ENCODE data around the gene OR2T29.
"Not testable (repeated sequence)": the region's sequence is repeated elsewhere in the genome, so short reads cannot be mapped to it uniquely, and the experiment has no call there.

DNA sequence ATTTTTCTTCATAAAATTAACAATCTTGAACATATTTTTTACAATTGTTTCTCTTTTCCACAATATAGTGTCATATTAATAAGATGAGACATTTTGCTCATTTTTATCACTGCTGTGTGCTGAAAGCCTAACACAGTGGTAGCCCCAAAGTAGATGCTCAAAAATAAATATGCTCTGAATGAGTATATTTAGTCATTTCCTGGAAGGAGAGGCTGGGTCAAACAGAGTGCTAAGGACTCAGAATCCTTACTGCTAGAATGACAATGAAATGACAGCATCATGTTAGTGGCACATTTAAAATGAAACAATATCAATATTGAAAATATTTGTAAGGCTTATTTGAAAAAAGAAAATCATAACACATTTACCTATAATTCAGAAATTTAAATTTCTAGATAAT, 25.1 kb downstream of the OR2T29 start:
- TF ChIP-seq, protein P1, sequence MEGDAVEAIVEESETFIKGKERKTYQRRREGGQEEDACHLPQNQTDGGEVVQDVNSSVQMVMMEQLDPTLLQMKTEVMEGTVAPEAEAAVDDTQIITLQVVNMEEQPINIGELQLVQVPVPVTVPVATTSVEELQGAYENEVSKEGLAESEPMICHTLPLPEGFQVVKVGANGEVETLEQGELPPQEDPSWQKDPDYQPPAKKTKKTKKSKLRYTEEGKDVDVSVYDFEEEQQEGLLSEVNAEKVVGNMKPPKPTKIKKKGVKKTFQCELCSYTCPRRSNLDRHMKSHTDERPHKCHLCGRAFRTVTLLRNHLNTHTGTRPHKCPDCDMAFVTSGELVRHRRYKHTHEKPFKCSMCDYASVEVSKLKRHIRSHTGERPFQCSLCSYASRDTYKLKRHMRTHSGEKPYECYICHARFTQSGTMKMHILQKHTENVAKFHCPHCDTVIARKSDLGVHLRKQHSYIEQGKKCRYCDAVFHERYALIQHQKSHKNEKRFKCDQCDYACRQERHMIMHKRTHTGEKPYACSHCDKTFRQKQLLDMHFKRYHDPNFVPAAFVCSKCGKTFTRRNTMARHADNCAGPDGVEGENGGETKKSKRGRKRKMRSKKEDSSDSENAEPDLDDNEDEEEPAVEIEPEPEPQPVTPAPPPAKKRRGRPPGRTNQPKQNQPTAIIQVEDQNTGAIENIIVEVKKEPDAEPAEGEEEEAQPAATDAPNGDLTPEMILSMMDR (IDR thresholded peaks at IDR 0.05), result not testable (repeated sequence)
- not testable (repeated sequence) for TF ChIP-seq POLR2A (IDR thresholded peaks at IDR 0.05)
